ENCODE data around the gene RERG. TPM values are rescaled to one million over a fixed set of nuclear protein-coding genes. Genes with fewer than 3 reads are reported as not detected.

Gene RERG
- total and polyA plus RNA-seq, 2 of the 4 experiments (the other 2 are of a cell fraction): not detected

GRCh38 chr12:15152868-15153267 lies 68.3 kb downstream of the RERG start:
- Histone ChIP-seq H3K27ac (ENCODE audit: insufficient read depth, low read length) (no peak overlapping the region), H4K20me1 (ENCODE audit: insufficient read depth, low read length) (no peaks in the 10 kb centered on the region), H2AK5ac (ENCODE audit: low read depth, low read length) (no peak overlapping the region), H4K8ac (ENCODE audit: low read depth in 2 of 2, low read length in 2 of 2) (no peak overlapping the region), H2BK15ac (ENCODE audit: low read depth, low read length) (no peak overlapping the region), H4K91ac (ENCODE audit: insufficient read depth, low read depth, low read length) (no peak overlapping the region), H3K36me3 (ENCODE audit: control insufficient read depth, insufficient read depth, low read length) (no peaks in the 10 kb centered on the region), H3K18ac (ENCODE audit: low read depth, low read length) (no peak overlapping the region), H3K4me2 (ENCODE audit: low read depth, low read length) (no peak overlapping the region), H2BK20ac (ENCODE audit: low read depth, low read length) (no peak overlapping the region), H3K14ac (replicated peaks; ENCODE audit: low read depth, low read length) (no peak overlapping the region), H3K9ac (ENCODE audit: low read depth, low read length) (no peak overlapping the region), H2BK5ac (ENCODE audit: low read depth, low read length, poor library complexity, severe bottlenecking) (no peak overlapping the region), H3K27me3 (ENCODE audit: control insufficient read depth, insufficient read depth, low read length) (no peaks in the 10 kb centered on the region; the same call in 1 of the 2 replicates), H2BK120ac (ENCODE audit: low read depth, low read length) (no peak overlapping the region), H3K4me1 (ENCODE audit: control insufficient read depth, insufficient read depth, low read length) (no peaks in the 10 kb centered on the region), H3K79me1 (ENCODE audit: low read depth in 1 of 2, low read length in 2 of 2) (no peaks in the 10 kb centered on the region), H2AFZ (replicated peaks; ENCODE audit: low read length, poor library complexity) (no peak overlapping the region), H3K4me3 (ENCODE audit: insufficient read depth, low read depth, low read length) (no peak overlapping the region), H3K23ac (ENCODE audit: low read depth, low read length) (no peak overlapping the region), H3K9me1 (ENCODE audit: insufficient read depth, low read length) (no peaks in the 10 kb centered on the region), H3K56ac (ENCODE audit: extremely low read depth, insufficient read depth, low read length) (no peak overlapping the region), H4K5ac (ENCODE audit: low read depth, low read length) (no peak overlapping the region), H2AK9ac (replicated peaks; ENCODE audit: low read depth, low read length, poor library complexity) (no peak overlapping the region), H3K4ac (ENCODE audit: low read depth, low read length) (no peak overlapping the region), H3K9me3 (ENCODE audit: control insufficient read depth, insufficient read depth, low read length) (no peaks in the 10 kb centered on the region)
- no CpG with 5 or more reads among the region's 2 CpGs for WGBS, 2 experiments (ENCODE audit: extremely low coverage in 2 of 2, insufficient read length in 1 of 2)
- ATAC-seq (ENCODE audit: low read depth) (peak; percentile 54), DNase-seq (peak; percentile 30)
- BruUV-seq (replicated peaks): no TSS peak
- TF ChIP-seq FOS (IDR thresholded peaks at IDR 0.05; ENCODE audit: low read depth, low read length) (0 out of 2 replicates have a peak, but pooled peaks have one; percentile 21), BHLHE40 (IDR thresholded peaks at IDR 0.05; ENCODE audit: low read depth, low read length) (no peak), RFX5 (IDR thresholded peaks at IDR 0.05; ENCODE audit: low read depth, low read length) (no peak), CEBPB (IDR thresholded peaks at IDR 0.05; ENCODE audit: low read depth, low read length) (no peak), MAFK (IDR thresholded peaks at IDR 0.05; ENCODE audit: low read depth, low read length) (no peak), RAD21 (IDR thresholded peaks at IDR 0.05; ENCODE audit: low read length) (no peak)
- dilution Hi-C loops (cut with HindIII; ENCODE audit: low sequenced_read_pairs, unreplicated experiment): no loop called here
- intact Hi-C loops (cut with micrococcal nuclease): loop anchor here (5.0 to 10.0 kb wide), 3 partner anchors 306 to 432 kb away; no protein-coding TSS in a partner anchor
- ChIA-PET POLR2A (ENCODE audit: unreplicated experiment) (no interaction called here), CTCF (interaction anchor here (0.6 to 1.1 kb wide), 2 partner anchors 18 to 25 kb away, joined by 3 to 4 read pairs; no protein-coding TSS in a partner anchor)
- in situ Hi-C loops (cut with MboI; ENCODE audit: low sequenced_read_pairs): no loop called here

Data from IMR-90 (cell line).